Measurements from ENCODE around the gene CD40. TPM values are rescaled to one million over a fixed set of nuclear protein-coding genes. Genes with fewer than 3 reads are reported as not detected.

CD40 gene
- polyA plus RNA-seq, 2 of the 4 experiments (the other 2 are of a cell fraction), result 4.9 to 5.2 TPM

DNA sequence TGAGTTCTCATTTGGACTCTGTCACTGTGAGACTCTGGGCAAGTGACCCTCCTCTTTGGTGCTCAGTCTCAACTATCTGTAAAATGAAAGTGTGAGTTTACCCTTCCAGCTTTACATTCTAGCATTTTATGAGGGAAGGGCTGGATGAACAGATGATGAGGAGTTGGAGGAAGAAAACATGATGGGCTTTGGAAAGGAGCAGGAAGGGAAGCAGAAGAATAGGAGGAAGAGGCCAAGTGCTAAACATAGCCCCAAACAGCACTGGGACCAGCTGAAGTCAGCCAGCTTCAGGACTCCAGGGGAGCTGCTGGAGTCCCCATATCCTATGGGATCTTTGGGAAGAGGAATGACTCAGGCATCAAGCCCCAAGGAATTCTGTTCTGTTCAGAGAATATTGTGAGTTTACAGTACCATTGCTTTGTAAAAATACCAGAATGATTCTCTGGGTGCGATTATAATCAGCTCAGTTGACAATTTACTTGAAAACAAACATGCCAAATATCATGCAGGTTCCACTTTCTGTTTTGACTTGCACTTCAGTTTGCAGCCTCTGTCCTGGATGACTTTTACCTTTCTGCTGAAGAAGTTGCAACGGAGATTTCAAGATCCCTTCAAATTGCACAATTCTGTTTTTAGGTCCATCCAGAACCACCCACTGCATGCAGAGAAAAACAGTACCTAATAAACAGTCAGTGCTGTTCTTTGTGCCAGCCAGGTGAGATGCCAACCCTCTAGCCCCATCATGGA, 3.2 kb downstream of the CD40 start:
- 0 out of 3 replicates have a peak, but pooled peaks cover 3% of the 10 kb centered on the region for H3K4me1 ChIP-seq
- CTCF ChIA-PET, result interaction anchor here (0.7 to 2.3 kb wide), 3 partner anchors 9 to 107 kb away, joined by 3 to 12 read pairs (median 5); no protein-coding TSS in a partner anchor
- WGBS (ENCODE audit: missing lambda C conversion rate), result 60% methylated on average over 2 of the region's 2 CpGs

More for the DNA sequence above, 3.2 kb downstream of the CD40 start:
- Histone ChIP-seq H3K4me2 (no peak overlapping the region), H3K27ac (no peak overlapping the region), H3K9me3 (no peaks in the 10 kb centered on the region), H3K4me3 (no peak overlapping the region)
- FAIRE-seq (no peak), ATAC-seq (no peak), DNase-seq (ENCODE audit: low read depth in 1 of 2, low spot score in 1 of 2) (no peak)
- no peak for TF ChIP-seq FOSB (CRISPR knock-in tag; IDR thresholded peaks at IDR 0.05)
- no peak for TF ChIP-seq USF2 (IDR thresholded peaks at IDR 0.05)
- TF ChIP-seq MYC (IDR thresholded peaks at IDR 0.05; ENCODE audit: borderline replicate concordance, low read length), result no peak
- no peak for TF ChIP-seq HDAC2 (IDR thresholded peaks at IDR 0.05)
- TF ChIP-seq ATOH8 (CRISPR knock-in tag; IDR thresholded peaks at IDR 0.05; ENCODE audit: low read depth), result no peak
- no peak for TF ChIP-seq JUNB (IDR thresholded peaks at IDR 0.05)
- TF ChIP-seq, protein P1, sequence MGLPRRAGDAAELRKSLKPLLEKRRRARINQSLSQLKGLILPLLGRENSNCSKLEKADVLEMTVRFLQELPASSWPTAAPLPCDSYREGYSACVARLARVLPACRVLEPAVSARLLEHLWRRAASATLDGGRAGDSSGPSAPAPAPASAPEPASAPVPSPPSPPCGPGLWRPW (IDR thresholded peaks at IDR 0.05), result no peak
- no peak for TF ChIP-seq REST (IDR thresholded peaks at IDR 0.05)
- TF ChIP-seq CHD4 (IDR thresholded peaks at IDR 0.05; ENCODE audit: borderline replicate concordance), result no peak
- no peak for TF ChIP-seq HEYL (CRISPR knock-in tag; IDR thresholded peaks at IDR 0.05)
- TF ChIP-seq POLR2AphosphoS2 (conservative IDR thresholded peaks at IDR 0.05; ENCODE audit: low read length), result no peak
- no peak for TF ChIP-seq EP300 (IDR thresholded peaks at IDR 0.05)
- TF ChIP-seq, protein P2, sequence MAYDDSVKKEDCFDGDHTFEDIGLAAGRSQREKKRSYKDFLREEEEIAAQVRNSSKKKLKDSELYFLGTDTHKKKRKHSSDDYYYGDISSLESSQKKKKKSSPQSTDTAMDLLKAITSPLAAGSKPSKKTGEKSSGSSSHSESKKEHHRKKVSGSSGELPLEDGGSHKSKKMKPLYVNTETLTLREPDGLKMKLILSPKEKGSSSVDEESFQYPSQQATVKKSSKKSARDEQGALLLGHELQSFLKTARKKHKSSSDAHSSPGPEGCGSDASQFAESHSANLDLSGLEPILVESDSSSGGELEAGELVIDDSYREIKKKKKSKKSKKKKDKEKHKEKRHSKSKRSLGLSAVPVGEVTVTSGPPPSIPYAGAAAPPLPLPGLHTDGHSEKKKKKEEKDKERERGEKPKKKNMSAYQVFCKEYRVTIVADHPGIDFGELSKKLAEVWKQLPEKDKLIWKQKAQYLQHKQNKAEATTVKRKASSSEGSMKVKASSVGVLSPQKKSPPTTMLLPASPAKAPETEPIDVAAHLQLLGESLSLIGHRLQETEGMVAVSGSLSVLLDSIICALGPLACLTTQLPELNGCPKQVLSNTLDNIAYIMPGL (CRISPR knock-in tag; IDR thresholded peaks at IDR 0.05; ENCODE audit: borderline replicate concordance), result no peak
- TF ChIP-seq HOXB5 (CRISPR knock-in tag; IDR thresholded peaks at IDR 0.05), result no peak
- no peak for TF ChIP-seq ESRRA (IDR thresholded peaks at IDR 0.05; ENCODE audit: borderline replicate concordance, low read length)
- no peak for TF ChIP-seq E2F6 (IDR thresholded peaks at IDR 0.05; ENCODE audit: borderline replicate concordance, low read depth)
- TF ChIP-seq RNF2 (IDR thresholded peaks at IDR 0.05; ENCODE audit: borderline replicate concordance, low read depth), result no peak
- TF ChIP-seq HOXA7 (CRISPR knock-in tag; IDR thresholded peaks at IDR 0.05), result no peak
- TF ChIP-seq MAFK (IDR thresholded peaks at IDR 0.05; ENCODE audit: partially characterized antibody), result no peak
- TF ChIP-seq CBX2 (IDR thresholded peaks at IDR 0.05; ENCODE audit: borderline replicate concordance, low read depth), result no peak
- POLR2A ChIA-PET, result no interaction called here

Measured in A549 (cell line).